ENCODE measurements around the gene PAXIP1. TPM values are rescaled to one million over a fixed set of nuclear protein-coding genes. Genes with fewer than 3 reads are reported as not detected.

The PAXIP1 gene
- total RNA-seq, 1 experiment from 2014 or later, result 32.1 TPM

GRCh38 chr7:155003376-155004214 lies 671 bp upstream of the PAXIP1 start:
- POLR2A ChIA-PET (ENCODE audit: low non-redundant PET), result no interaction called here
- peak overlapping the region; percentile 99 for H3K27ac ChIP-seq (ENCODE audit: low read depth, low read length, poor library complexity, severe bottlenecking)

DNA sequence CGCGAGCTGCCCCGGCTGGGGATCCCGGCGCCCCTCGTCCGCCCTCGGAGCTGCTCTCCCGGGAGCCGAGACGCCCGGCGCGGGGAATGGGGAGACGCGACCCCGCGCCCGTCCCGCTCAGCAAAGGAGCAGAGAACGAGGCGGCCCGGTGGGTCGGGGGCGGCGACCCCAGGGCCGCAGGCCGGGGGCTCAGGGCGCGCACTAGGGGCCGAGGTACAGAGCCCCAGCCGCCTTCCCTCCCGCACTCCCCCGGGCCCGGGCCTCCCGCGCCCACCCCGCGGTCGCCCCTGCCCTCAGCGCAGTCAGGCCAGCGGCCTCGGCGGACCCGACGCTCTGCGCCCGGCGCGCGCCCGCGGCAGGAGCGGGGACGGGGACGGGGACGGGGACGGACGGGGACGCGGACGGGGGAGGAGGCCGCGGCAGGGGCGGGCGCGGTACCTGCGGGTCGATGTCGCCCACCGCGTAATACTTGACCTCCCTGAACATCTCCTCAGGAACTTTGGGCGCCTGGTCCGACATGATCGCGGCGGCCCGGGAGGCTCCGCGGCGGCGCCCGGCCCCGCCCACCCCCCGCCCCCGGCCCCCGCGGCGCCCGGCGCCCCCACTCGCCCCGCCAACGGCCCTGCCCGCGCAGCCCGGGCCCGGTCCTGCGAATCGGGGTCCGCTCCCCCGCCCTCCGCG lies 373 bp downstream of the PAXIP1 start:
- H3K27me3 ChIP-seq (replicated peaks; ENCODE audit: insufficient read depth, low read depth, low read length, poor library complexity), result no peaks in the 10 kb centered on the region
- ChIA-PET POLR2A (ENCODE audit: low non-redundant PET) (no interaction called here), CTCF (no interaction called here)
- peak overlapping the region; percentile 99 for H3K27ac ChIP-seq (ENCODE audit: low read depth, low read length, poor library complexity, severe bottlenecking)
- BruUV-seq (replicated peaks), result no TSS peak
- H3K4me1 ChIP-seq (ENCODE audit: insufficient read depth, low read length, poor library complexity, severe bottlenecking), result peaks cover 4% of the 10 kb centered on the region
- intact Hi-C loops (cut with micrococcal nuclease; ENCODE audit: unreplicated experiment), result loop anchor here (5.0 to 10.0 kb wide), 2 partner anchors 295 to 342 kb away; partner anchors contain the start of gene INSIG1
- peak overlapping the region; percentile 94 for H3K4me3 ChIP-seq (ENCODE audit: low read depth, low read length, poor library complexity, severe bottlenecking)
- H3K36me3 ChIP-seq (ENCODE audit: insufficient read depth, low read length, poor library complexity, severe bottlenecking), result peaks cover 18% of the 10 kb centered on the region
- no peak for TF ChIP-seq CTCF (conservative IDR thresholded peaks at IDR 0.05; ENCODE audit: low read depth, low read length)
- no peak for TF ChIP-seq EZH2 (IDR thresholded peaks at IDR 0.05; ENCODE audit: borderline replicate concordance, low read depth, low read length, poor library complexity, severe bottlenecking)
- no peaks in the 10 kb centered on the region for H3K9me3 ChIP-seq (ENCODE audit: low read depth, low read length, poor library complexity, severe bottlenecking)
- peak; percentile 43 for DNase-seq (ENCODE audit: low spot score)

More at GRCh38 chr7:155003376-155004214, 671 bp upstream of the PAXIP1 start:
- CTCF ChIA-PET, result no interaction called here
- H3K9me3 ChIP-seq (ENCODE audit: low read depth, low read length, poor library complexity, severe bottlenecking), result no peaks in the 10 kb centered on the region
- H3K27me3 ChIP-seq (replicated peaks; ENCODE audit: insufficient read depth, low read depth, low read length, poor library complexity), result no peaks in the 10 kb centered on the region
- no TSS peak for BruUV-seq (replicated peaks)
- H3K36me3 ChIP-seq (ENCODE audit: insufficient read depth, low read length, poor library complexity, severe bottlenecking), result peaks cover 9% of the 10 kb centered on the region
- DNase-seq (ENCODE audit: low spot score), result peak; percentile 89
- TF ChIP-seq EZH2 (IDR thresholded peaks at IDR 0.05; ENCODE audit: borderline replicate concordance, low read depth, low read length, poor library complexity, severe bottlenecking), result no peak
- no peak for TF ChIP-seq CTCF (conservative IDR thresholded peaks at IDR 0.05; ENCODE audit: low read depth, low read length)
- intact Hi-C loops (cut with micrococcal nuclease; ENCODE audit: unreplicated experiment), result loop anchor here (5.0 to 10.0 kb wide), 2 partner anchors 294 to 341 kb away; partner anchors contain the start of gene INSIG1
- peak overlapping the region; percentile 87 for H3K4me3 ChIP-seq (ENCODE audit: low read depth, low read length, poor library complexity, severe bottlenecking)
- peaks cover 4% of the 10 kb centered on the region for H3K4me1 ChIP-seq (ENCODE audit: insufficient read depth, low read length, poor library complexity, severe bottlenecking)

DNA sequence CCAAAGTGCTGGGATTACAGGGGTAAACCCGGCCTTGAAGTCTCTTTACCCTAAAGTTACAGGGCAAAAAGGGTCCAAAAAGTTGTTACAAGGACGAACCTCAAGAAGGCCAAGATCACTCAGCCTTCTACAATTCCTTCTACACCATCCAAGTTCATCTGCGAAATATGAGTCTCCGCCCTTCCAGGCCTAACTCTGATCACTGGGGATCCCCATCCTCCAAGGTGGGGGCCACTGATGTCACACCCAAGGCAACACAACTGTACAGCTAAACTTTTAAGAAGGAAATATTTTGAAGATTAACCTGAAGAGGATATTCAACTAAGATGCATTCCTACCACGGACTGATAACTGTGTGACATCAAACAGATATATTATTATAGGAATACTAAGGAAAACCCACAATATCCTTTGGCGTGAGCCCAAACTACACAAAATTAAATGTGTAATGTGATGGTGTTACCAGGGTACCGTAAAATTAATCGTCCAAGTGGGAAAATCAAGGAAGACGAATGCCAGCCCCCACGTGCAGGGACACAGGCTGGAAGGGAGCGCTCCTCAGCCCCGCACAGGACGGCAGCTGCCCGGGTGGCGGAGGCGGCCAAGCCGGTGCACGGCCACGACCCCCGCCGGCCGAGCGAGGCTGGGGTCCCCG lies 1.0 kb downstream of the PAXIP1 start:
- TF ChIP-seq CTCF (conservative IDR thresholded peaks at IDR 0.05; ENCODE audit: low read depth, low read length) (no peak), EZH2 (IDR thresholded peaks at IDR 0.05; ENCODE audit: borderline replicate concordance, low read depth, low read length, poor library complexity, severe bottlenecking) (no peak)
- no TSS peak for BruUV-seq (replicated peaks)
- intact Hi-C loops (cut with micrococcal nuclease; ENCODE audit: unreplicated experiment), result loop anchor here (5.0 to 10.0 kb wide), 2 partner anchors 295 to 343 kb away; partner anchors contain the start of gene INSIG1
- no peaks in the 10 kb centered on the region for H3K27me3 ChIP-seq (replicated peaks; ENCODE audit: insufficient read depth, low read depth, low read length, poor library complexity)
- H3K4me1 ChIP-seq (ENCODE audit: insufficient read depth, low read length, poor library complexity, severe bottlenecking), result peaks cover 4% of the 10 kb centered on the region
- peak overlapping the region; percentile 87 for H3K27ac ChIP-seq (ENCODE audit: low read depth, low read length, poor library complexity, severe bottlenecking)
- CTCF ChIA-PET, result no interaction called here
- H3K4me3 ChIP-seq (ENCODE audit: low read depth, low read length, poor library complexity, severe bottlenecking), result peak overlapping the region; percentile 94
- no peaks in the 10 kb centered on the region for H3K9me3 ChIP-seq (ENCODE audit: low read depth, low read length, poor library complexity, severe bottlenecking)
- POLR2A ChIA-PET (ENCODE audit: low non-redundant PET), result no interaction called here
- peaks cover 24% of the 10 kb centered on the region for H3K36me3 ChIP-seq (ENCODE audit: insufficient read depth, low read length, poor library complexity, severe bottlenecking)
- DNase-seq (ENCODE audit: low spot score), result peak; percentile 18
